Gastrocnemius medialis (tissue), 4 donors: ENCODE results near the gene DDX54.

Experiments
- CTCF ChIP-seq, 5 experiments: fragments of 450-650 bp in 3 of 5; fragments of 200-600 bp in 2 of 5; sonication (generic) in 2 of 5; IDR thresholded peaks in 4 of 5; conservative IDR thresholded peaks in 1 of 5; 1 replicate in 4 of 5; 2 replicates in 1 of 5; pipeline ENCODE4 v1.5.1; 2016 to 2019; ENCODE audit warnings: antibody characterized with exemption in 5 of 5, mild to moderate bottlenecking in 3 of 5, moderate library complexity in 3 of 5
- POLR2A ChIP-seq, 2 donors: fragments of 450-650 bp; IDR thresholded peaks; one replicate each; pipeline ENCODE4 v1.6.1; 2017; ENCODE audit warnings: antibody characterized with exemption in 2 of 2, mild to moderate bottlenecking in 2 of 2, moderate library complexity in 2 of 2

DNA sequence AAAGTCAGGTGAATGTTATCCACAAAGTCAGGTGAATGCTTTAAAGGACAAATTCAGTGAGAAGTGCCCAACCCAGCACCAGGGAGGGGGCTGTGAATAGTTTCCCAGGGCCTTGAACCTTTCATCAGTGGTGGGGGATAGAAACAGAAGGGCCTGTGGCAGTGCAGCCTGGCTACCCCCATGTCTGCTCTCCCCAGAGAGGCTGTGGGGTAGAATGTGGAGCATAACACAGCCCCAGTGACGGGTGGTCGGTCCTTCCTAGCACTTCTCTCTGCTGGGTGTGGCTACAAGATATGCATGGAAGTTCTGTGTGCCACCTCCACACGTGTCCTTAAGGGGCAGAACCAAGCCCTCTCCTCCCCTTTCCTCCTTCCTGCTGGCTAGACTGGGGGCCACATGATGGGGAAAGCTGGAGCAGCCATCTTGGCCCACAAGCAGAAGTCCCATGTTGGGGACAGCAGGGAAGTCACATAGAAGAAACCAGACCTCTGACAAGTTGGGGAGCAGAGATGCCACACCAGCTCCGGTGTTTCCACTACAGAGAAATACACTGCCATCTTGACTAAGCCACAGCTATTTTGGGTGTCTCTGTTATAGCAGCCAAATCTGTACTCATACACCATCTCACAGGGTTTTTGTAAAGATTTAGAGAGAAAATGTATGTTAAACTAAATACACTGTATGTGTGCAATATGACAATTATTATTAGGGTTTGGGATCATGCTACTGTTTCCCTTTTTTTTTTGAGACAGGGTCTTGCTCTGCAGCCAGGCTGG, 17.2 kb upstream of the DDX54 start:
- TF ChIP-seq CTCF (IDR thresholded peaks at IDR 0.05 in 4 of 5, conservative IDR thresholded peaks at IDR 0.05 in 1 of 5) (no peak), POLR2A (IDR thresholded peaks at IDR 0.05) (no peak)
